H1 (cell line): ENCODE data around the gene KCNH8. TPM values are rescaled to one million over a fixed set of nuclear protein-coding genes. Genes with fewer than 3 reads are reported as not detected.

ENCODE experiments used
- CHD7 ChIP-seq: fragments of 300-600 bp; sonication (generic); IDR thresholded peaks from 2 replicates; pipeline ENCODE4 v1.7.1; 2012; ENCODE audit warnings: low read length, moderate library complexity, mild to moderate bottlenecking, inconsistent platforms; ENCODE audit not compliant: insufficient replicate concordance
- FOSL1 ChIP-seq: IDR thresholded peaks from 2 replicates; pipeline ENCODE4 v1.6.1; 2011; ENCODE audit warnings: mild to moderate bottlenecking, low read depth, low read length, moderate library complexity; ENCODE audit not compliant: insufficient read depth
- KDM1A ChIP-seq: fragments of 200-600, 300-600 bp; sonication (generic); IDR thresholded peaks from 2 replicates; pipeline ENCODE4 v1.7.1; 2016; ENCODE audit warnings: mild to moderate bottlenecking, low read length, borderline replicate concordance
- RBBP5 ChIP-seq: IDR thresholded peaks from 2 replicates; pipeline ENCODE4 v1.7.1; 2012; ENCODE audit warnings: low read depth, mild to moderate bottlenecking, inconsistent platforms, low read length, moderate library complexity, borderline replicate concordance
- RFX5 ChIP-seq: IDR thresholded peaks from 2 replicates; pipeline ENCODE4 v1.6.1; 2011; ENCODE audit warnings: low read depth, low read length, improper control_type of control experiment, borderline replicate concordance
- SP2 ChIP-seq: IDR thresholded peaks from 2 replicates; pipeline ENCODE4 v1.6.1; 2012; ENCODE audit warnings: mild to moderate bottlenecking, low read length, inconsistent platforms
- TBP ChIP-seq: IDR thresholded peaks from 2 replicates; pipeline ENCODE4 v1.6.1; 2011; ENCODE audit warnings: low read depth, low read length, improper control_type of control experiment
- polyA plus RNA-seq, 7 experiments: library from polyadenylated mRNA; depleted of rRNA in 3 of 7; stranded (reverse) in 5 of 7; unstranded in 2 of 7; fragments of >200 nt in 5 of 7; fragments of 200-250 nt in 2 of 7; gene quantifications; 1 replicate in 5 of 7; 2 replicates in 1 of 7; 4 replicates in 1 of 7; pipeline versions ENCODE4 v1.2.1 to v1.2.3, GENCODE V29; 2011 to 2013; ENCODE audit warnings: missing spikeins in 2 of 7, mixed read lengths in 2 of 7
- total RNA-seq: library from RNA; stranded (reverse); fragmentation: NEBNext Ultra II Directional; extraction: Animal tissue kit (Norgen Biotek cat#: 25700); gene quantifications from 2 replicates; pipeline ENCODE4 v1.2.1, GENCODE V29; 2021

KCNH8 gene
- total and polyA plus RNA-seq, 2 of the 8 experiments (the other 6 are each of a cell fraction or from before 2014, with no cell fraction given) = 2.2 to 2.4 TPM

GRCh38 chr3:19420159-19420558, 271.8 kb downstream of the KCNH8 start (continued):
- TF ChIP-seq CHD7 = no peak
- TF ChIP-seq FOSL1 = no peak
- no peak for TF ChIP-seq RBBP5
- no peak for TF ChIP-seq RFX5
- TF ChIP-seq TBP = no peak
- TF ChIP-seq KDM1A = no peak
- no peak for TF ChIP-seq SP2
